Ishikawa (cell line): Measurements from ENCODE around the gene DYNLT4.

ENCODE experiments used
- CEBPB ChIP-seq: IDR thresholded peaks from 2 replicates; pipeline ENCODE4 v1.6.1; 2012
- EGR1 ChIP-seq: IDR thresholded peaks from 2 replicates; pipeline ENCODE4 v1.6.1; 2012
- EP300 ChIP-seq: IDR thresholded peaks from 2 replicates; pipeline ENCODE4 v1.6.1; 2012; ENCODE audit warnings: borderline replicate concordance
- FOXM1 ChIP-seq: IDR thresholded peaks from 2 replicates; pipeline ENCODE4 v1.6.1; 2012; ENCODE audit warnings: low read depth, borderline replicate concordance
- NFIC ChIP-seq: IDR thresholded peaks from 2 replicates; pipeline ENCODE4 v1.6.1; 2012
- RAD21 ChIP-seq: IDR thresholded peaks from 2 replicates; pipeline ENCODE4 v1.6.1; 2012; ENCODE audit warnings: low read depth
- TAF1 ChIP-seq: IDR thresholded peaks from 2 replicates; pipeline ENCODE4 v1.6.1; 2012; ENCODE audit warnings: low read depth, mild to moderate bottlenecking
- TEAD4 ChIP-seq: IDR thresholded peaks from 2 replicates; pipeline ENCODE4 v1.6.1; 2012
- YY1 ChIP-seq: IDR thresholded peaks from 2 replicates; pipeline ENCODE4 v1.6.1; 2012; ENCODE audit warnings: low read depth
- ZBTB7A ChIP-seq: IDR thresholded peaks from 2 replicates; pipeline ENCODE4 v1.6.1; 2012; ENCODE audit warnings: low read depth
- TF ChIP-seq, protein P1 (sequence below): IDR thresholded peaks from 2 replicates; pipeline ENCODE4 v1.6.1; 2012; ENCODE audit warnings: low read depth, mild to moderate bottlenecking
- TF ChIP-seq, protein P2 (sequence below): IDR thresholded peaks from 2 replicates; pipeline ENCODE4 v1.6.1; 2012

DNA sequence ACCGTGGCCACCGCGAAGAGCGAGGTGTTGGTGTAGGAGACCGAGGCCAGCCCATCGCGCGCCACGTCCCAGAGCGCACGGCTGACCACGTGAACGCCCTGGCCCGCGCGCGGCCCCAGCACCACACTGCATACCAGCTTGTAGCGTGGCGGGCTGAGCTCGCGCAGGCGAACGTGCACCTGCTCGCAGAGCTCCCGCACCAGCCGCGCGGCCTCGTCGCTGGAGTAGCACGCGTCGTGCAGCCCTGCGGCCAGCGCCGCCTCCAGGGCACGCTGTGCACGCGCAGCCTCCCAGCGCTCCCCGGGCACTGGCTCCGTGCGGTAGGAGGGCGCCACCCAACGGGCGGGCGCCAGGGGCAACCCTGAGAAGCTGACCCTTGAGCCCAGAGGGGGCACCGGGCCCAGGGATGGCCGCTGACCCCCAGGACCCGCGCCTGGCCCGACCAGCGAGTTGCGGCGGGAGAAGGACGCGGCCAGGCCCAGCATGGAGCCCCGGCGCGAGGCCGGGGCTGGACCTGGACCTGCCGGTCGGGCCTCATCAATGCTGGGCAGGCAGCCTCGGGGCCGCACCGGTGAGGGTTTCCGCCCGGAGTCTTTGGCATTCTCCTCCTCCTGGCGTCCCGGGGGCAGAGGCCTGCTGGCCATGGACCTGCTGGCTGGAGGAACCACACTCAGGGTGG, 987 bp downstream of the DYNLT4 start:
- TF ChIP-seq, protein P1, sequence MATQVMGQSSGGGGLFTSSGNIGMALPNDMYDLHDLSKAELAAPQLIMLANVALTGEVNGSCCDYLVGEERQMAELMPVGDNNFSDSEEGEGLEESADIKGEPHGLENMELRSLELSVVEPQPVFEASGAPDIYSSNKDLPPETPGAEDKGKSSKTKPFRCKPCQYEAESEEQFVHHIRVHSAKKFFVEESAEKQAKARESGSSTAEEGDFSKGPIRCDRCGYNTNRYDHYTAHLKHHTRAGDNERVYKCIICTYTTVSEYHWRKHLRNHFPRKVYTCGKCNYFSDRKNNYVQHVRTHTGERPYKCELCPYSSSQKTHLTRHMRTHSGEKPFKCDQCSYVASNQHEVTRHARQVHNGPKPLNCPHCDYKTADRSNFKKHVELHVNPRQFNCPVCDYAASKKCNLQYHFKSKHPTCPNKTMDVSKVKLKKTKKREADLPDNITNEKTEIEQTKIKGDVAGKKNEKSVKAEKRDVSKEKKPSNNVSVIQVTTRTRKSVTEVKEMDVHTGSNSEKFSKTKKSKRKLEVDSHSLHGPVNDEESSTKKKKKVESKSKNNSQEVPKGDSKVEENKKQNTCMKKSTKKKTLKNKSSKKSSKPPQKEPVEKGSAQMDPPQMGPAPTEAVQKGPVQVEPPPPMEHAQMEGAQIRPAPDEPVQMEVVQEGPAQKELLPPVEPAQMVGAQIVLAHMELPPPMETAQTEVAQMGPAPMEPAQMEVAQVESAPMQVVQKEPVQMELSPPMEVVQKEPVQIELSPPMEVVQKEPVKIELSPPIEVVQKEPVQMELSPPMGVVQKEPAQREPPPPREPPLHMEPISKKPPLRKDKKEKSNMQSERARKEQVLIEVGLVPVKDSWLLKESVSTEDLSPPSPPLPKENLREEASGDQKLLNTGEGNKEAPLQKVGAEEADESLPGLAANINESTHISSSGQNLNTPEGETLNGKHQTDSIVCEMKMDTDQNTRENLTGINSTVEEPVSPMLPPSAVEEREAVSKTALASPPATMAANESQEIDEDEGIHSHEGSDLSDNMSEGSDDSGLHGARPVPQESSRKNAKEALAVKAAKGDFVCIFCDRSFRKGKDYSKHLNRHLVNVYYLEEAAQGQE: no peak
- no peak for TF ChIP-seq TEAD4
- TF ChIP-seq, protein P2, sequence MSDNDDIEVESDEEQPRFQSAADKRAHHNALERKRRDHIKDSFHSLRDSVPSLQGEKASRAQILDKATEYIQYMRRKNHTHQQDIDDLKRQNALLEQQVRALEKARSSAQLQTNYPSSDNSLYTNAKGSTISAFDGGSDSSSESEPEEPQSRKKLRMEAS: no peak
- TF ChIP-seq RAD21: no peak
- no peak for TF ChIP-seq EGR1
- TF ChIP-seq TAF1: no peak
- no peak for TF ChIP-seq ZBTB7A
- TF ChIP-seq CEBPB: no peak
- TF ChIP-seq EP300: no peak
- no peak for TF ChIP-seq NFIC
- no peak for TF ChIP-seq FOXM1
- TF ChIP-seq YY1: no peak
